22Rv1 (cell line): Measurements from ENCODE around the gene DSCAML1.

Experiments used
- CTCF ChIP-seq: fragments of 450-650 bp; IDR thresholded peaks from 2 replicates; pipeline ENCODE4 v1.5.1; 2017; ENCODE audit warnings: mild to moderate bottlenecking
- ZFX ChIP-seq: fragments of 450-650 bp; IDR thresholded peaks from 2 replicates; pipeline ENCODE4 v1.6.1; 2017; ENCODE audit warnings: antibody characterized with exemption, borderline replicate concordance

- no peak for TF ChIP-seq CTCF
- no peak for TF ChIP-seq ZFX
These were observed 45.3 kb upstream of the DSCAML1 start for GRCh38 chr11:117842131-117842941.
